ENCODE results near the gene CTU2. TPM values are rescaled to one million over a fixed set of nuclear protein-coding genes. Genes with fewer than 3 reads are reported as not detected.

CTU2 gene
- total and polyA plus RNA-seq, 2 of the 8 experiments (the other 6 are each of a cell fraction or from before 2014, with no cell fraction given): 32.7 to 42.9 TPM

DNA sequence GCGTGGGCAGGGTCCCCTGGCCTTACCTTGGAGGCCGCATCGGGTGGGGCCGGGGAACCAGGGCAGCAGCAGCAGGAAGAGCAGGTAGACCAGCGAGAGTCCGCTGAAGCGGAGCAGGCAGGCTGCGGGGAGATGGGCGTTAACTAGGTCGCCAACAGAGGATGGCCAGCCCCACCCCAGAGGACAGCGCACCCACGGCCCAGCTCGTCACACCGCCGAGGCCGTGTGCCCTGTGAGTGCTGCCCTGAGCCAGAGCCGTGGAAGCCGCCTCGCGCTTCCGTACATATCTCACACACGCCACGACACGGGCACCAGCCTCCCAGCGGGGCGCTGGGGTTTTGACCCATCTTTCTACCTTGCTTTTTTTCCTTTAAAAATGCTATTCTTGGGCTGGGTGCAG, 43.1 kb downstream of the CTU2 start:
- Histone ChIP-seq H4K8ac (ENCODE audit: extremely low read depth, insufficient read depth, low read length) (no peak overlapping the region), H4K5ac (ENCODE audit: insufficient read length, low read depth, low read length) (no peak overlapping the region), H3K4me1 (replicated peaks in 1 of 4; ENCODE audit: control insufficient read depth in 3 of 4, insufficient read depth in 4 of 4, low read length in 3 of 4) (peaks cover 0 to 15% (median 7%) of the 10 kb centered on the region in 4 experiments; a peak in 4 of 7 replicates), H3K18ac (ENCODE audit: extremely low read depth, low read length) (no peak overlapping the region), H3K4ac (replicated peaks; ENCODE audit: insufficient read length, low read depth, low read length) (no peak overlapping the region), H3K14ac (ENCODE audit: insufficient read length) (no peak overlapping the region), H3K23me2 (ENCODE audit: low read depth, low read length) (no peaks in the 10 kb centered on the region), H2AK5ac (ENCODE audit: low read depth, low read length) (no peak overlapping the region), H3K4me2 (ENCODE audit: insufficient read depth in 1 of 2, low read depth in 2 of 2, low read length in 2 of 2) (no peak overlapping the region), H3K9me3 (ENCODE audit: insufficient read depth in 2 of 2, low read depth in 1 of 2, low read length in 1 of 2) (no peaks in the 10 kb centered on the region), H3K79me1 (ENCODE audit: low read depth, low read length) (no peaks in the 10 kb centered on the region; the same call in 1 of the 2 replicates), H3K23ac (ENCODE audit: insufficient read length) (no peak overlapping the region), H4K91ac (replicated peaks; ENCODE audit: insufficient read length, low read length) (no peak overlapping the region), H3K56ac (replicated peaks; ENCODE audit: insufficient read length, low read depth, low read length) (no peak overlapping the region), H4K20me1 (replicated peaks in 1 of 2; ENCODE audit: control insufficient read depth in 1 of 2, insufficient read depth in 2 of 2, low read length in 2 of 2) (peaks cover 0 to 2% of the 10 kb centered on the region in 2 experiments), H3K27me3 (replicated peaks in 1 of 4; ENCODE audit: control insufficient read depth in 3 of 4, extremely low read depth in 1 of 4, insufficient read depth in 3 of 4, low read length in 3 of 4) (no peaks in the 10 kb centered on the region), H3K4me3 (ENCODE audit: extremely low read depth in 1 of 4, insufficient read depth in 2 of 4, low read depth in 3 of 4, low read length in 4 of 4) (no peak overlapping the region), H3K9ac (replicated peaks in 1 of 4; ENCODE audit: extremely low read depth in 1 of 4, low read depth in 3 of 4, low read length in 3 of 4) (no peak overlapping the region), H2BK5ac (ENCODE audit: low read depth, low read length) (no peak overlapping the region), H3K27ac (ENCODE audit: low read depth, low read length) (no peak overlapping the region), H3K36me3 (ENCODE audit: control insufficient read depth in 2 of 4, insufficient read depth in 4 of 4, low read length in 3 of 4) (no peaks in the 10 kb centered on the region), H3K79me2 (ENCODE audit: control insufficient read depth in 1 of 2, insufficient read depth in 2 of 2, low read length in 2 of 2) (no peaks in the 10 kb centered on the region), H2BK20ac (ENCODE audit: low read length) (no peak overlapping the region), H2BK15ac (ENCODE audit: low read length) (no peak overlapping the region), H2AFZ (ENCODE audit: low read length) (no peak overlapping the region), H2BK12ac (ENCODE audit: low read depth, low read length) (no peak overlapping the region), H2BK120ac (replicated peaks; ENCODE audit: low read depth, low read length) (no peak overlapping the region)
- TF ChIP-seq POU5F1 (IDR thresholded peaks at IDR 0.05; ENCODE audit: low read depth, low read length) (no peak), RBBP5 (IDR thresholded peaks at IDR 0.05; ENCODE audit: borderline replicate concordance, low read depth, low read length) (no peak), BCL11A (IDR thresholded peaks at IDR 0.05; ENCODE audit: low read depth in 2 of 2, low read length in 2 of 2) (no peak), CTBP2 (IDR thresholded peaks at IDR 0.05; ENCODE audit: borderline replicate concordance, insufficient read depth, insufficient read length, low read length) (no peak), TCF12 (IDR thresholded peaks at IDR 0.05; ENCODE audit: low read depth, low read length) (no peak), EGR1 (IDR thresholded peaks at IDR 0.05; ENCODE audit: borderline replicate concordance, low read depth, low read length) (no peak), JUND (IDR thresholded peaks at IDR 0.05; ENCODE audit: low read length) (no peak), CBX5 (IDR thresholded peaks at IDR 0.05; ENCODE audit: low read depth, low read length) (no peak), CHD2 (IDR thresholded peaks at IDR 0.05; ENCODE audit: low read length) (no peak), SAP30 (IDR thresholded peaks at IDR 0.05; ENCODE audit: insufficient read depth, insufficient replicate concordance, low read length) (no peak)
- 95% methylated on average over 26 of the region's 26 CpGs; no CpG with 5 or more reads in 1 of the 2 experiments for WGBS, 2 experiments (ENCODE audit: extremely low coverage in 1 of 2, insufficient coverage in 1 of 2, insufficient read length in 1 of 2, insufficient replicate concordance in 2 of 2, low coverage in 1 of 2, low lambda C conversion rate in 2 of 2, missing lambda C conversion rate in 1 of 2)
- FAIRE-seq: no peak
- ChIA-PET CTCF (ENCODE audit: partially characterized antibody) (interaction anchor here (0.7 to 25.0 kb wide), 4 partner anchors 13 to 79 kb away, joined by 3 to 251 read pairs (median 76); no protein-coding TSS in a partner anchor), POLR2A (ENCODE audit: partially characterized antibody) (interaction anchor here (0.6 kb wide), 2 partner anchors 43 to 235 kb away, joined by 3 to 4 read pairs; no protein-coding TSS in a partner anchor)
- DNase-seq (ENCODE audit: low read depth in 1 of 2, low spot score in 2 of 2): no peak

All from H1 (cell line).